Endothelial cell of umbilical vein (primary cell): ENCODE results near the gene CFD.

Source experiments
- CTCF ChIP-seq, 2 donors: IDR thresholded peaks; 1 replicate in 1 of 2; 2 replicates in 1 of 2; pipeline ENCODE4 v1.5.1; 2011; ENCODE audit warnings: low read length in 2 of 2, mild to moderate bottlenecking in 2 of 2, moderate library complexity in 2 of 2, control low read depth in 1 of 2, inconsistent platforms in 1 of 2, low read depth in 1 of 2; ENCODE audit not compliant: insufficient read depth in 1 of 2; ENCODE audit errors: extremely low read depth in 1 of 2
- EZH2 ChIP-seq: IDR thresholded peaks from 2 replicates; pipeline ENCODE4 v1.6.1; 2012; ENCODE audit warnings: borderline replicate concordance, low read depth, mild to moderate bottlenecking, moderate library complexity, low read length, inconsistent platforms; ENCODE audit not compliant: severe bottlenecking
- FOS ChIP-seq: IDR thresholded peaks from 2 replicates; pipeline ENCODE4 v1.6.1; 2011; ENCODE audit warnings: mild to moderate bottlenecking, low read length, moderate library complexity, borderline replicate concordance; ENCODE audit not compliant: insufficient read depth
- GATA2 ChIP-seq: IDR thresholded peaks from 2 replicates; pipeline ENCODE4 v1.7.0; 2011; ENCODE audit warnings: low read depth, mild to moderate bottlenecking, moderate library complexity, mixed read lengths, low read length; ENCODE audit not compliant: insufficient read length, insufficient read depth
- JUN ChIP-seq: IDR thresholded peaks from 2 replicates; pipeline ENCODE4 v1.6.1; 2011; ENCODE audit warnings: borderline replicate concordance, low read depth; ENCODE audit not compliant: insufficient read length, insufficient read depth
- MAX ChIP-seq: IDR thresholded peaks from 2 replicates; pipeline ENCODE4 v1.6.1; 2011; ENCODE audit not compliant: insufficient read depth, insufficient read length
- POLR2A ChIP-seq: IDR thresholded peaks from 2 replicates; pipeline ENCODE4 v1.6.1; 2012; ENCODE audit warnings: low read depth, mild to moderate bottlenecking, control low read depth, low read length
- POLR2AphosphoS5 ChIP-seq: IDR thresholded peaks from 2 replicates; pipeline ENCODE4 v1.6.1; 2012; ENCODE audit warnings: low read depth, mild to moderate bottlenecking, control low read depth, low read length, moderate library complexity; ENCODE audit not compliant: insufficient read depth

- TF ChIP-seq POLR2A: no peak
- TF ChIP-seq CTCF (IDR thresholded peaks at IDR 0.05; ENCODE audit: extremely low read depth in 1 of 2, insufficient read depth in 1 of 2, low read depth in 1 of 2, low read length in 2 of 2): no peak
- no peak for TF ChIP-seq POLR2AphosphoS5
- no peak for TF ChIP-seq EZH2
- no peak for TF ChIP-seq JUN
- no peak for TF ChIP-seq FOS
- TF ChIP-seq GATA2: no peak
- no peak for TF ChIP-seq MAX
Observed at GRCh38 chr19:829129-829758, 30.2 kb upstream of the CFD start.
